MM.1S (cell line): ENCODE data around the gene AGTRAP.
A peak's percentile ranks its signal among the peaks of the same experiment; 100 is the strongest.

Experiments
- DNase-seq: peaks from one replicate; pipeline ENCODE4 v3.0.0-alpha.2; 2015
- H2AFZ ChIP-seq: fragments of 300-600 bp; sonication (generic); 2 replicates; pipeline ENCODE4 v1.6.0; 2016; ENCODE audit warnings: antibody characterized with exemption, low read length
- H3F3A ChIP-seq: fragments of 300-600 bp; sonication (generic); 2 replicates; pipeline ENCODE4 v1.6.1; 2016; ENCODE audit warnings: mild to moderate bottlenecking, antibody characterized with exemption, low read length, moderate library complexity, mixed read lengths; ENCODE audit not compliant: insufficient read depth
- H3K27ac ChIP-seq: fragments of 300-600 bp; sonication (generic); 2 replicates; pipeline ENCODE4 v1.5.1; 2016; ENCODE audit warnings: mild to moderate bottlenecking, low read length
- H3K27me3 ChIP-seq: fragments of 300-600 bp; sonication (generic); replicated peaks from 2 replicates; pipeline ENCODE4 v1.6.0; 2016; ENCODE audit warnings: low read length; ENCODE audit not compliant: insufficient read depth
- H3K36me3 ChIP-seq: fragments of 300-600 bp; sonication (generic); replicated peaks from 2 replicates; pipeline ENCODE4 v1.6.1; 2016; ENCODE audit warnings: mild to moderate bottlenecking, low read length, mixed read lengths; ENCODE audit not compliant: insufficient read depth
- H3K4me1 ChIP-seq: fragments of 300-600 bp; sonication (generic); 2 replicates; pipeline ENCODE4 v1.6.1; 2016; ENCODE audit warnings: low read length, mixed read lengths
- H3K4me2 ChIP-seq: fragments of 300-600 bp; sonication (generic); 2 replicates; pipeline ENCODE4 v1.6.0; 2016; ENCODE audit warnings: low read depth, low read length
- H3K4me3 ChIP-seq: fragments of 300-600 bp; sonication (generic); 2 replicates; pipeline ENCODE4 v1.5.1; 2016; ENCODE audit warnings: low read length, mixed read lengths
- H3K79me2 ChIP-seq: fragments of 300-600 bp; sonication (generic); 2 replicates; pipeline ENCODE4 v1.6.1; 2016; ENCODE audit warnings: mixed run types, low read length, mixed read lengths
- H3K9ac ChIP-seq: fragments of 300-600 bp; sonication (generic); 2 replicates; pipeline ENCODE4 v1.6.1; 2016; ENCODE audit warnings: low read length, mixed read lengths
- H3K9me2 ChIP-seq: fragments of 300-600 bp; sonication (generic); replicated peaks from 2 replicates; pipeline ENCODE4 v1.6.1; 2016; ENCODE audit warnings: mild to moderate bottlenecking, low read length, mixed read lengths; ENCODE audit not compliant: insufficient read depth
- H3K9me3 ChIP-seq: fragments of 300-600 bp; sonication (generic); replicated peaks from 2 replicates; pipeline ENCODE4 v1.6.1; 2016; ENCODE audit warnings: mild to moderate bottlenecking, low read length, mixed read lengths; ENCODE audit not compliant: insufficient read depth
- H4K20me1 ChIP-seq: fragments of 300-600 bp; sonication (generic); 2 replicates; pipeline ENCODE4 v1.6.1; 2016; ENCODE audit warnings: mild to moderate bottlenecking, low read length, moderate library complexity, mixed read lengths; ENCODE audit not compliant: insufficient read depth
- EZH2 ChIP-seq: fragments of 300-600 bp; sonication (generic); optimal IDR thresholded peaks from 2 replicates; pipeline ENCODE3; 2017; ENCODE audit warnings: low read depth, mild to moderate bottlenecking, antibody characterized with exemption, low read length, mixed read lengths
- EZH2phosphoT487 ChIP-seq: fragments of 300-600 bp; sonication (generic); IDR thresholded peaks from 2 replicates; pipeline ENCODE4 v1.6.1; 2018; ENCODE audit warnings: antibody characterized with exemption, low read length
- TF ChIP-seq, protein P1 (sequence below): fragments of 300-600 bp; sonication (generic); IDR thresholded peaks from 2 replicates; pipeline ENCODE4 v1.5.1; 2016; ENCODE audit warnings: antibody characterized with exemption, low read length, mixed read lengths

AGTRAP gene, protein sequence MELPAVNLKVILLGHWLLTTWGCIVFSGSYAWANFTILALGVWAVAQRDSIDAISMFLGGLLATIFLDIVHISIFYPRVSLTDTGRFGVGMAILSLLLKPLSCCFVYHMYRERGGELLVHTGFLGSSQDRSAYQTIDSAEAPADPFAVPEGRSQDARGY

DNA sequence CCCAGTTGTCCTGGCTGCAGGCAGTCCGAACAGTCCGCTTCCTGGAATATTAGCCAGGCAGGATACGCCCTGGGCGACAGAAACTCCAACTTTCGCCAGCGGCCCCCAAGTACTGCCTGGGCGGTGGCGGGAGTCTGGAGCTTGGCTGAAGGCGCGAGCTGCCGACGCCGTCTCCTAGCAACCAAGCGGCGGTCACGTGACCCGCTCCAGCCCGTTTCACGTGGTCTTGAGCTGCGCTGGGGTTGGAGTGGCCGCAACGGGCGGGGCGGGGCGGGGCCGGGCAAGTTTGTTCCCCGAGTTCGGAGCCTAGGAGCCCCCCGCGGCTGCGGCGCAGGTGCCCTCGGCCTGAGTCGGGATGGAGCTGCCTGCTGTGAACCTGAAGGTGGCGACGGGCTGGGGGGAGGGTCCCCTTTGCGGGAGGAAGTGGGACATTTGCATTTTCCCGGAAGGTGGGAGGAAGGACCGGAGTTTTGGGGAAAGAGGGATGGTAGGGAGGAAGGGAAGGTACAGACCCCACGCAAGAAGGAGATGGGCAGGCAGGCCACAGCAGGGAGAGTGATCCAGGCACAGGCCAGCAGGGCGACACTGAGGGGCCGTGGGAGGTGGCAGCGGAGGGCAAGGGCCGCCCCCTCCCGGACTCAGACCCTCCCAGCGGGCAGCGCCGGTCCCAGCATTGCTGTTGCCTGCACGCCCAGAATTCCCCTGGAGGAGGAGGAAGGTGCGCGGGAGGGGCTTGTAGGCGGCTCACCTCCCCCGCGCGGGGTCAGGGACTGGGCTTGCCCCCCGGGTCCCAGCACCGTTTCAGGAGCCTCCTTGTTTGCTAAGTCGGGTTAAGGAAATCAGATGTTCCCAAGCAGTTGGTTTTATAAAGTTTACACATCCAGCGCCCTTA, at the start of gene AGTRAP:
AGTRAP (plus strand) TSS at position 283 of the 892 bp plus-strand sequence; CDS start at position 356, 73 bp downstream.
- no peaks in the 10 kb centered on the region for H3K9me3 ChIP-seq
- no peaks in the 10 kb centered on the region for H3K9me2 ChIP-seq
- H3K79me2 ChIP-seq = peaks cover 7% of the 10 kb centered on the region
- peak within 1 kb of the TSS; percentile 96 for H2AFZ ChIP-seq
- no peaks in the 10 kb centered on the region for H3K27me3 ChIP-seq
- no peaks in the 10 kb centered on the region for H3K36me3 ChIP-seq
- peak within 1 kb of the TSS; percentile 65 for H3K27ac ChIP-seq
- TF ChIP-seq, protein P1, sequence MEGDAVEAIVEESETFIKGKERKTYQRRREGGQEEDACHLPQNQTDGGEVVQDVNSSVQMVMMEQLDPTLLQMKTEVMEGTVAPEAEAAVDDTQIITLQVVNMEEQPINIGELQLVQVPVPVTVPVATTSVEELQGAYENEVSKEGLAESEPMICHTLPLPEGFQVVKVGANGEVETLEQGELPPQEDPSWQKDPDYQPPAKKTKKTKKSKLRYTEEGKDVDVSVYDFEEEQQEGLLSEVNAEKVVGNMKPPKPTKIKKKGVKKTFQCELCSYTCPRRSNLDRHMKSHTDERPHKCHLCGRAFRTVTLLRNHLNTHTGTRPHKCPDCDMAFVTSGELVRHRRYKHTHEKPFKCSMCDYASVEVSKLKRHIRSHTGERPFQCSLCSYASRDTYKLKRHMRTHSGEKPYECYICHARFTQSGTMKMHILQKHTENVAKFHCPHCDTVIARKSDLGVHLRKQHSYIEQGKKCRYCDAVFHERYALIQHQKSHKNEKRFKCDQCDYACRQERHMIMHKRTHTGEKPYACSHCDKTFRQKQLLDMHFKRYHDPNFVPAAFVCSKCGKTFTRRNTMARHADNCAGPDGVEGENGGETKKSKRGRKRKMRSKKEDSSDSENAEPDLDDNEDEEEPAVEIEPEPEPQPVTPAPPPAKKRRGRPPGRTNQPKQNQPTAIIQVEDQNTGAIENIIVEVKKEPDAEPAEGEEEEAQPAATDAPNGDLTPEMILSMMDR = 0 out of 2 replicates have a peak, but pooled peaks have one; percentile 11
- TF ChIP-seq EZH2phosphoT487 = no peak
- TF ChIP-seq EZH2 = no peak
- peak; percentile 95 for DNase-seq
- peak within 1 kb of the TSS; percentile 96 for H3K4me2 ChIP-seq
- H3K4me1 ChIP-seq = peaks cover 35% of the 10 kb centered on the region
- peak within 1 kb of the TSS; percentile 91 for H3K9ac ChIP-seq
- H3F3A ChIP-seq = peaks cover 24% of the 10 kb centered on the region
- no peaks in the 10 kb centered on the region for H4K20me1 ChIP-seq
- peak within 1 kb of the TSS; percentile 99 for H3K4me3 ChIP-seq

DNA sequence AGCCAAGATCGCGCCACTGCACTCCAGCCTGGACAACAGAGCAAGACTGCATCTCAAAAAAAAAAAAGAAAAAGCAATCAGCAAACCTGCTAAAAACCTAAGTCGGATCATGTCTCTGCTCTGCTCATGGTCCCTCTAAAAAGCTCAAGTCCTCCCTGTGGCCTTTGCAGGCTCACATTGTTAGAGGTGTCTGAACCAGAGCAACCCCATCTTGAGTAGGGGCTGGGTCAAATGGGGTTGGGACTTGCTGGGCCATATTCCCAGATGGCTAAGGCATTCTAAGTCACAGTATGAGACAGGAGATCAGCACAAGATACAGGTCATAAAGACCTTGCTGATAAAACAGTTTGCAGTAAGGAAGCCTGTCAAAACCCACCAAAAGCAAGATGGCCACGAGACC, 47.4 kb upstream of the AGTRAP start:
- no peak for TF ChIP-seq EZH2
- TF ChIP-seq, protein P1 = no peak
- TF ChIP-seq EZH2phosphoT487 = no peak
- Histone ChIP-seq H3K9me2 (no peaks in the 10 kb centered on the region), H4K20me1 (no peaks in the 10 kb centered on the region), H3K79me2 (no peaks in the 10 kb centered on the region), H3K27ac (no peak overlapping the region), H3K9me3 (no peaks in the 10 kb centered on the region), H3K4me3 (no peak overlapping the region), H3K27me3 (peaks cover 54% of the 10 kb centered on the region), H3F3A (no peaks in the 10 kb centered on the region), H3K4me2 (no peak overlapping the region), H3K4me1 (no peaks in the 10 kb centered on the region), H3K36me3 (no peaks in the 10 kb centered on the region), H2AFZ (no peak overlapping the region), H3K9ac (no peak overlapping the region)
- no peak for DNase-seq

DNA sequence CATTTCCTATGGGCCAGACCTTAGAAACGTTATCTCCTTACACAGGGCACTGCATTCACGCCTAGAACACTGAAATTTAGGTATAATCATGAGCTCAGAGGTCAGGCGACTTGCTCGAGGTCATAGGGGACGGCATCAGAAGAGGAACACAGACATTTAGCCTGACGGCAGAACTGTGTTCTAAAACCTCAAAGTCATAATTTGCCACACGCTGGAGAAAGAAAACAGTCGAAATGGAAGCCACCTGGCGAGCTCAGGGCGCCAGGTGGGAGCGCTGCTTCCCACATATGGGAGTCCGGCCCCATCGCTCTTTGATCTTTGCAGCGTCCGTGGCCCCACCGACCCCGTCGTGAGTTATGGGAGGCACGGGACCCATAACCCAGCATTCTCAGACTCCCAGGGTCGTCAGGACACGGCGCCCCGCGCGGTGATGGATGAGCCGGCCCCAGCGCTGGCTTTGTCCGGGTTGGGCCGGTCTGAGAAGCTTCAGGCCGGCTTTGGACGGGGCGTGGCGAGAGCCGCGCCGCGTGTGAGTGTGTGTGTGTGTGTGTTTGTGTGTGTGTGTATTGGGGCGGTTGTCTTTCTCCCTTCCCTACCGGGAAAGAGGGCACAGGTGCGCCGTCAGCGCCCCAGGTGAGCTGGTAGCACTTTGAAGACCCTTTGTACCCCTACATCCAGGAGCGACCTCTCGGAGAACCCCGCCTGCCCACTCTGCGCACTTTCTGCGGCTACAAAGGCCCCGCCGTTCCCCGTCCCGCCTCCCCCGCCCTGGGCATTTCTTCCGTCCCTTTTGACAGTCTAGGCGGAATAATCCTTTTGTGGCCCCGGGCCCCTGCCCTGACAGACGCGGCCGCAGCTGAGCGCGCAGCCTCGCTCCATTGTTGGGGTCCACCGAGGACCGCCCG, 45.3 kb upstream of the AGTRAP start:
- no peaks in the 10 kb centered on the region for H3K9me2 ChIP-seq
- peaks cover 71% of the 10 kb centered on the region for H3K27me3 ChIP-seq
- H2AFZ ChIP-seq = no peak overlapping the region
- no peaks in the 10 kb centered on the region for H3K36me3 ChIP-seq
- H3K4me3 ChIP-seq = no peak overlapping the region
- H3K79me2 ChIP-seq = no peaks in the 10 kb centered on the region
- H3K9me3 ChIP-seq = no peaks in the 10 kb centered on the region
- no peak overlapping the region for H3K9ac ChIP-seq
- DNase-seq = no peak
- no peaks in the 10 kb centered on the region for H4K20me1 ChIP-seq
- TF ChIP-seq, protein P1 = no peak
- H3K4me1 ChIP-seq = no peaks in the 10 kb centered on the region
- H3K4me2 ChIP-seq = no peak overlapping the region
- no peaks in the 10 kb centered on the region for H3F3A ChIP-seq
- H3K27ac ChIP-seq = no peak overlapping the region
